ENCODE measurements around the gene SUPT4H1.

SUPT4H1 gene

DNA sequence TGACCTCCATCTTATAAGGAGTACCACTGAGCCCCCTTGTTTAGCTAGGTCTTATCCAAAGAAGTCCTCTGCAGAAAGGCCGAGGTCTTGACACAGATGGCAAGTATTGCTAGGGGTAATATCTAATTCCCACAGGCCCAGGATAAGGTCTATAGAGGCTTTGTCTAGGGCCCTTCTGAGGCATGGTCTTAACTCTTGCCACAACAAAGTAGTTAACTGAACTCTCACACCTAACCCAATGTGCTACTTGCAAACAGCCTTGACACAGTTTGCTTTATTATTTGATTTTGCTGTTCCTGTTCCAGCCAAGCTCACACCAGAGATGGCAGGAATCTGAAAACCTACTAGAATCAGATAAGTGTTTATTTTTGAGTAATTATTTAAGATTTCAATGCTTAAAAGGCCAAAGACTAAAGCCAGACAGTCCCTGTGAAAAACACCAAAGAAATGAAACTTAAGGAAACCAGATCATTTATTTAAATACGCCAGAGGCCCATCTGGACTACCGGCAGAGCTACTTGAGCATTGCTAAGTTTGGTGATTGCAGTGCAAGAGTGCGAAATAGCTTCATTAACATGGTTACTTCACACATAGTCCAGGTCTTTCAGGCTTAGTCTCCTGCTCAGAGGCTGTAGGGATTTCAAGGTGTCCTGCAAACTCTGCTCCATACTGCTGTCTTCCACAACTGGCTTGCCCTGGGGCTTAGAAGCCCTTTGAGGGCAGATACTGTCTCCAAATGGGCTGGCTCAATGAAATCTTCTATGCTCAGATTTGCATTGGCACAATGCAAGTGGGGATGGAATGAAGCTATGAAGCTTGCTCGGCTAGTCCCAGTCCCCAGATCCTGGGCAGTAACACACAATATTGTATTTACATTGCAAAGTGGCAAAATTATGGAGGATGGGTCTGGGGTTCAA is 28.5 kb upstream of the SUPT4H1 start:
- TF ChIP-seq, protein P1, sequence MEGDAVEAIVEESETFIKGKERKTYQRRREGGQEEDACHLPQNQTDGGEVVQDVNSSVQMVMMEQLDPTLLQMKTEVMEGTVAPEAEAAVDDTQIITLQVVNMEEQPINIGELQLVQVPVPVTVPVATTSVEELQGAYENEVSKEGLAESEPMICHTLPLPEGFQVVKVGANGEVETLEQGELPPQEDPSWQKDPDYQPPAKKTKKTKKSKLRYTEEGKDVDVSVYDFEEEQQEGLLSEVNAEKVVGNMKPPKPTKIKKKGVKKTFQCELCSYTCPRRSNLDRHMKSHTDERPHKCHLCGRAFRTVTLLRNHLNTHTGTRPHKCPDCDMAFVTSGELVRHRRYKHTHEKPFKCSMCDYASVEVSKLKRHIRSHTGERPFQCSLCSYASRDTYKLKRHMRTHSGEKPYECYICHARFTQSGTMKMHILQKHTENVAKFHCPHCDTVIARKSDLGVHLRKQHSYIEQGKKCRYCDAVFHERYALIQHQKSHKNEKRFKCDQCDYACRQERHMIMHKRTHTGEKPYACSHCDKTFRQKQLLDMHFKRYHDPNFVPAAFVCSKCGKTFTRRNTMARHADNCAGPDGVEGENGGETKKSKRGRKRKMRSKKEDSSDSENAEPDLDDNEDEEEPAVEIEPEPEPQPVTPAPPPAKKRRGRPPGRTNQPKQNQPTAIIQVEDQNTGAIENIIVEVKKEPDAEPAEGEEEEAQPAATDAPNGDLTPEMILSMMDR (IDR thresholded peaks at IDR 0.05; ENCODE audit: control insufficient read depth, extremely low read depth, insufficient read depth) = no peak
- DNase-seq (ENCODE audit: low read depth) = no peak
- H3K4me3 ChIP-seq (ENCODE audit: low read depth, low read length) = no peak overlapping the region

DNA sequence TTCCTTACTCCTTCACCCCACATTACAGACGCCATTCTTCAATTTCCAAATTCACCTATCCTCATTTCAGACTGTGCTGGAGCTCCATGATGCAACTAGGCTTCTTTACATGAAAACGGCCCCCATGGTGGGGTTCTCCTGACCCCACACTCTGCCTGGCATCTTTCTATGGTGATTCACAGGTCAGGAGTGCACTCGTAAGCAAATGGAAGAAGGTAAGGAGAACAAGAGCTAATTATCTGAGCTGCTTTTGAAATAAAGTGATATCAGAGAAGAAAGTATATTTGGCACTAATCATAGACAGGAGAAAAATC is 27.5 kb upstream of the SUPT4H1 start:
- TF ChIP-seq, protein P1 (IDR thresholded peaks at IDR 0.05; ENCODE audit: control insufficient read depth, extremely low read depth, insufficient read depth) = no peak
- no peak overlapping the region for H3K4me3 ChIP-seq (ENCODE audit: low read depth, low read length)

GRCh38 chr17:58378733-58379510 is 26.9 kb upstream of the SUPT4H1 start:
- no peak overlapping the region for H3K4me3 ChIP-seq (ENCODE audit: low read depth, low read length)
- TF ChIP-seq, protein P1 (IDR thresholded peaks at IDR 0.05; ENCODE audit: control insufficient read depth, extremely low read depth, insufficient read depth) = no peak
- DNase-seq (ENCODE audit: low read depth) = no peak

More for the DNA sequence above, 27.5 kb upstream of the SUPT4H1 start:
- no peak for DNase-seq (ENCODE audit: low read depth)

GRCh38 chr17:58377661-58378060 is 25.7 kb upstream of the SUPT4H1 start:
- TF ChIP-seq, protein P1 (IDR thresholded peaks at IDR 0.05; ENCODE audit: control insufficient read depth, extremely low read depth, insufficient read depth) = no peak
- no peak for DNase-seq (ENCODE audit: low read depth)
- no peak overlapping the region for H3K4me3 ChIP-seq (ENCODE audit: low read depth, low read length)

DNA sequence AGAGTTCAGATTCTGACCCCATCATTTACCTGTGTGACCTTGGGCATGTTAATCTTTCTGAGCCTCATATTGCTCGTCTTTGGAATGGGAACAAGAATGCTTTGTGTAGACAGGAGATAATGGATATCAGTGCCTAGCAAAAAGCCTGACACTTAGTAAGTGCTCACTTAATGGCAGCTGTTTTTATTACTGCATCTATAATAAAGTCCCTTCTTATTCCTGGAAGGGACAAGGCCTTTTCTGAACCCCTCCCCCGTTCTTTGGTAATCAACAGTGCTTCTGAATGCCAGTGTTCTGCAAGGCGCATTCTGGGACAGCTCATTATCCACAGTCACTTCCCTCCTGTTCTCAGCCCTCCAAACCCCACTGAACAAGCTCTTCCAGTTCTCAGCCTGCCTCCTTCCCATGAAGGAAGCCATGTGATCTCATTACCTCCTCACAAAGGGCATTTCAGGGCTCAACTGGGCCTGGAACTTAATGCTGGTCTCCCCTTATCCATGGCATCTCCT is 25.1 kb upstream of the SUPT4H1 start:
- peak; percentile 87 for DNase-seq (ENCODE audit: low read depth)
- TF ChIP-seq, protein P1 (IDR thresholded peaks at IDR 0.05; ENCODE audit: control insufficient read depth, extremely low read depth, insufficient read depth) = no peak
- H3K4me3 ChIP-seq (ENCODE audit: low read depth, low read length) = no peak overlapping the region

GRCh38 chr17:58376472-58377000 is 24.5 kb upstream of the SUPT4H1 start:
- TF ChIP-seq, protein P1 (IDR thresholded peaks at IDR 0.05; ENCODE audit: control insufficient read depth, extremely low read depth, insufficient read depth) = no peak
- no peak overlapping the region for H3K4me3 ChIP-seq (ENCODE audit: low read depth, low read length)
- no peak for DNase-seq (ENCODE audit: low read depth)

Measured in LNCaP clone FGC (cell line).